HepG2 (cell line): Measurements from ENCODE around the gene URAD. TPM values are rescaled to one million over a fixed set of nuclear protein-coding genes. Genes with fewer than 3 reads are reported as not detected.

Source experiments
- ATF2 ChIP-seq: sonication (generic); formaldehyde crosslinking; IDR thresholded peaks from 2 replicates; pipeline ENCODE4 v1.4.0; 2020; ENCODE audit warnings: missing genetic modification reagents
- GLI4 ChIP-seq: sonication (generic); formaldehyde crosslinking; IDR thresholded peaks from 2 replicates; pipeline ENCODE4 v1.5.1; 2020; ENCODE audit warnings: missing genetic modification reagents, mild to moderate bottlenecking, moderate library complexity, borderline replicate concordance
- HDAC1 ChIP-seq: sonication (generic); formaldehyde crosslinking; IDR thresholded peaks from 2 replicates; pipeline ENCODE4 v1.5.1; 2020; ENCODE audit warnings: mild to moderate bottlenecking, missing genetic modification reagents
- PRDM15 ChIP-seq: sonication (generic); formaldehyde crosslinking; IDR thresholded peaks from 2 replicates; pipeline ENCODE4 v1.4.0; 2020; ENCODE audit warnings: missing genetic modification reagents
- SKI ChIP-seq: fragments of 450-650 bp; IDR thresholded peaks from one replicate; pipeline ENCODE4 v1.6.1; 2018; ENCODE audit warnings: mild to moderate bottlenecking; ENCODE audit not compliant: partially characterized antibody
- TCF12 ChIP-seq, 2 experiments: fragments of 450-650 bp in 1 of 2; sonication (generic) in 1 of 2; formaldehyde crosslinking in 1 of 2; IDR thresholded peaks; 2 replicates each; pipeline versions ENCODE4 v1.6.1 to v1.8.0; 2017 to 2022; ENCODE audit warnings: antibody characterized with exemption in 1 of 2, mild to moderate bottlenecking in 1 of 2, missing genetic modification reagents in 1 of 2, moderate library complexity in 1 of 2
- ZNF225 ChIP-seq: sonication (generic); formaldehyde crosslinking; IDR thresholded peaks from 2 replicates; pipeline ENCODE4 v1.4.0; 2020; ENCODE audit warnings: mild to moderate bottlenecking, missing genetic modification reagents
- ZNF451 ChIP-seq: sonication (generic); formaldehyde crosslinking; IDR thresholded peaks from 2 replicates; pipeline ENCODE4 v1.5.0; 2020; ENCODE audit warnings: mild to moderate bottlenecking, missing genetic modification reagents
- ZNF766 ChIP-seq: sonication (generic); formaldehyde crosslinking; IDR thresholded peaks from 2 replicates; pipeline ENCODE4 v1.5.0; 2020; ENCODE audit warnings: missing genetic modification reagents, borderline replicate concordance
- ZNF878 ChIP-seq: sonication (generic); formaldehyde crosslinking; IDR thresholded peaks from 2 replicates; pipeline ENCODE4 v1.8.1; 2023; ENCODE audit warnings: mild to moderate bottlenecking, missing genetic modification reagents, moderate library complexity
- polyA plus RNA-seq, 8 experiments: library from polyadenylated mRNA; depleted of rRNA in 3 of 8; stranded (reverse) in 7 of 8; unstranded in 1 of 8; fragments of >200 nt; fragmentation: Illumina TruSeq in 4 of 8; extraction: Trizol in 4 of 8; gene quantifications; 2 replicates each; pipeline versions ENCODE4 v1.2.1 to v1.2.3, GENCODE V29; 2011 to 2016; ENCODE audit warnings: low read depth in 4 of 8, missing spikeins in 1 of 8, mixed read lengths in 1 of 8; ENCODE audit not compliant: insufficient read depth in 1 of 8
- total RNA-seq, 5 experiments: library from RNA; depleted of rRNA; stranded (reverse); fragments of >200 nt; fragmentation: Illumina TruSeq; extraction: Trizol; gene quantifications; 2 replicates each; pipeline ENCODE4 v1.2.3, GENCODE V29; 2016; ENCODE audit warnings: low read depth in 1 of 5
- TF ChIP-seq, protein P1 (sequence below), 2 experiments: sonication (generic) in 1 of 2; formaldehyde crosslinking in 1 of 2; IDR thresholded peaks; 2 replicates each; pipeline versions ENCODE4 v1.6.1 to v1.9.0; 2014 to 2022; ENCODE audit warnings: antibody characterized with exemption in 1 of 2, borderline replicate concordance in 1 of 2, inconsistent platforms in 1 of 2, low read depth in 1 of 2, missing genetic modification reagents in 1 of 2
- TF ChIP-seq, protein P2 (sequence below): IDR thresholded peaks from 2 replicates; pipeline ENCODE4 v1.6.1; 2016; ENCODE audit warnings: low read depth, borderline replicate concordance
- TF ChIP-seq, protein P3 (sequence below): sonication (generic); formaldehyde crosslinking; conservative IDR thresholded peaks from 2 replicates; pipeline ENCODE4 v1.8.0; 2022; ENCODE audit warnings: low read depth, missing genetic modification reagents

URAD gene
- total and polyA plus RNA-seq, 2 of the 13 experiments (the other 11 are each of a cell fraction or from before 2014, with no cell fraction given): not detected

DNA sequence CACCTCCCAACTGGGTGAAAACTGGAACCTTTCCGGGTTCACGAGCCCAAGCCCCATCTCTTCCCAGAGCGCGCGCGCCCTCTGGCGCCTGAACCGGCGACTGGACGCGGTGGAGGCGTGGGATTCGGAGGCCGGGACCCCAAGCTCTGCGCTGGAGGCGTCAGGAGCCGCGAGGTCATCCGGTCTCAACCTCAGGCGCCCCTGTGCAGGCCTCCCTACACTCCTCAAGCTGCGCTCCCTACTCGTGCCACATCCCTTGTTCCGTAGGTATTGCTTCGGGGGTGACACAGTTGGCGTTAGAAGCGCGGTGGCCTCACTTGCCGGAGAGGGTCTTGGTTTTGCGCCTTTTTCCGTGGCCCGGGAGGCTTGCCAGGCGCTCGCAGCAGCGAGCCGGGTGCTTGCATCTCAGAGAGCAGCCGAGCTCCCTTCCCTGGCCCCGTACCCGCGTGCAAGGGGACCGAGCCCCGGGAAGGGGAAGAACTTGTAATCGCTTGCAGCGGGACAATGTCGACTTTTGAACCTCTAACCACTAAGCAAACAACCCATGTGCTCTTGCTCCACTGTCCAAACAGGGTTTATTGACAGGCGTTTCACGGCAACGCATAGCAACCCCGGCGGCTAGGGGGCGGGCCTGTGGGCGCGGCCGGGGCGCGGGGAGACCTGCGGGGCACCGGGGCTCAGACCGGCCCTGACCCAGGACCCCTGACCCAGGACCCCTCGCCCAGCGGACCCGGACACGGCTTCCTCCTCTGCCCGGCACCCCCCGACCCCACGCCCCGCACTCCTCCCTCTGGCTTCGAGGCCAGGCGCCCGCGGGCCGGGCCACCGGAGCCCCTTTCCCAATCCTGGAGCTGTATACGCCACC is 27.9 kb downstream of the URAD start (continued):
- TF ChIP-seq, protein P1, sequence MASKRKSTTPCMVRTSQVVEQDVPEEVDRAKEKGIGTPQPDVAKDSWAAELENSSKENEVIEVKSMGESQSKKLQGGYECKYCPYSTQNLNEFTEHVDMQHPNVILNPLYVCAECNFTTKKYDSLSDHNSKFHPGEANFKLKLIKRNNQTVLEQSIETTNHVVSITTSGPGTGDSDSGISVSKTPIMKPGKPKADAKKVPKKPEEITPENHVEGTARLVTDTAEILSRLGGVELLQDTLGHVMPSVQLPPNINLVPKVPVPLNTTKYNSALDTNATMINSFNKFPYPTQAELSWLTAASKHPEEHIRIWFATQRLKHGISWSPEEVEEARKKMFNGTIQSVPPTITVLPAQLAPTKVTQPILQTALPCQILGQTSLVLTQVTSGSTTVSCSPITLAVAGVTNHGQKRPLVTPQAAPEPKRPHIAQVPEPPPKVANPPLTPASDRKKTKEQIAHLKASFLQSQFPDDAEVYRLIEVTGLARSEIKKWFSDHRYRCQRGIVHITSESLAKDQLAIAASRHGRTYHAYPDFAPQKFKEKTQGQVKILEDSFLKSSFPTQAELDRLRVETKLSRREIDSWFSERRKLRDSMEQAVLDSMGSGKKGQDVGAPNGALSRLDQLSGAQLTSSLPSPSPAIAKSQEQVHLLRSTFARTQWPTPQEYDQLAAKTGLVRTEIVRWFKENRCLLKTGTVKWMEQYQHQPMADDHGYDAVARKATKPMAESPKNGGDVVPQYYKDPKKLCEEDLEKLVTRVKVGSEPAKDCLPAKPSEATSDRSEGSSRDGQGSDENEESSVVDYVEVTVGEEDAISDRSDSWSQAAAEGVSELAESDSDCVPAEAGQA (IDR thresholded peaks at IDR 0.05; ENCODE audit: low read depth): peak; percentile 27; the same call in 1 of the 2 replicates
- TF ChIP-seq, protein P1 (CRISPR knock-in tag; IDR thresholded peaks at IDR 0.05; ENCODE audit: borderline replicate concordance): 0 out of 2 replicates have a peak, but pooled peaks have one; percentile 23
- TF ChIP-seq ZNF451 (no peak; the same call in 1 of the 2 replicates), ATF2 (CRISPR knock-in tag) (peak; percentile 66), SKI (peak; percentile 44), GLI4 (no peak), ZNF225 (CRISPR knock-in tag) (0 out of 2 replicates have a peak, but pooled peaks have one; percentile 42), ZNF878 (CRISPR knock-in tag) (peak; percentile 92), HDAC1 (peak; percentile 97), ZNF766 (CRISPR knock-in tag) (peak; percentile 64; the same call in 1 of the 2 replicates), PRDM15 (CRISPR knock-in tag) (no peak; the same call in 1 of the 2 replicates), TCF12 (IDR thresholded peaks at IDR 0.05) (no peak), TCF12 (CRISPR knock-in tag; IDR thresholded peaks at IDR 0.05) (peak; percentile 75; the same call in 1 of the 2 replicates)
- TF ChIP-seq, protein P2, sequence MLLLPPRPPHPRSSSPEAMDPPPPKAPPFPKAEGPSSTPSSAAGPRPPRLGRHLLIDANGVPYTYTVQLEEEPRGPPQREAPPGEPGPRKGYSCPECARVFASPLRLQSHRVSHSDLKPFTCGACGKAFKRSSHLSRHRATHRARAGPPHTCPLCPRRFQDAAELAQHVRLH: no peak
- TF ChIP-seq, protein P3, sequence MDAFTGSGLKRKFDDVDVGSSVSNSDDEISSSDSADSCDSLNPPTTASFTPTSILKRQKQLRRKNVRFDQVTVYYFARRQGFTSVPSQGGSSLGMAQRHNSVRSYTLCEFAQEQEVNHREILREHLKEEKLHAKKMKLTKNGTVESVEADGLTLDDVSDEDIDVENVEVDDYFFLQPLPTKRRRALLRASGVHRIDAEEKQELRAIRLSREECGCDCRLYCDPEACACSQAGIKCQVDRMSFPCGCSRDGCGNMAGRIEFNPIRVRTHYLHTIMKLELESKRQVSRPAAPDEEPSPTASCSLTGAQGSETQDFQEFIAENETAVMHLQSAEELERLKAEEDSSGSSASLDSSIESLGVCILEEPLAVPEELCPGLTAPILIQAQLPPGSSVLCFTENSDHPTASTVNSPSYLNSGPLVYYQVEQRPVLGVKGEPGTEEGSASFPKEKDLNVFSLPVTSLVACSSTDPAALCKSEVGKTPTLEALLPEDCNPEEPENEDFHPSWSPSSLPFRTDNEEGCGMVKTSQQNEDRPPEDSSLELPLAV: no peak
